Suprapubic skin (tissue), 3 donors: ENCODE results near the gene IAH1.

Source experiments
- EP300 ChIP-seq: sonication (generic); formaldehyde crosslinking; IDR thresholded peaks from one replicate; pipeline ENCODE4 v1.6.1; 2017; ENCODE audit warnings: antibody characterized with exemption
- POLR2A ChIP-seq, 2 donors: fragments of 450-650 bp; IDR thresholded peaks; one replicate each; pipeline ENCODE4 v1.6.1; 2017; ENCODE audit warnings: antibody characterized with exemption in 2 of 2, mild to moderate bottlenecking in 2 of 2, moderate library complexity in 2 of 2
- TF ChIP-seq, protein P1 (sequence below), 2 donors: fragments of 200-600 bp in 1 of 2; fragments of 450-650 bp in 1 of 2; sonication (generic) in 1 of 2; IDR thresholded peaks; one replicate each; pipeline ENCODE4 v1.5.1; 2016 to 2019; ENCODE audit warnings: antibody characterized with exemption in 2 of 2, mild to moderate bottlenecking in 1 of 2, moderate library complexity in 1 of 2

DNA sequence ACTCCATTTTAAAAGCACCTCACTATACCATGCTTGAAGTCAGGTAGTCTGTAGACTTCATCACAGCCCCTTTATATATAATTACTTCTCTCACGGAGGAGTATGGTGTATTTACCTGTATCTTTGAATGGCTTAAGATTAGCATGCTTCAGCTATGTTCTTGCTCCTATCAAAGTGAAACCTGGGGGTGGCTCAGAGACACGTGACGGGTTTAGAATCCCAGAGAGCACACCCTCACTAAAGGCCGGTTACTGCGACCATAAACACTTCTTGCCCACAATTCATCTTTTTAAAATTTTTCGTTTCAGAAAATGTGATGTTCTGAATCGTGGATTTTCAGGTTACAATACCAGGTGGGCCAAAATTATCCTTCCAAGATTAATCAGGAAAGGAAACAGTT is 3.6 kb downstream of the IAH1 start:
- TF ChIP-seq EP300 (no peak), POLR2A (IDR thresholded peaks at IDR 0.05) (no peak)
- TF ChIP-seq, protein P1, sequence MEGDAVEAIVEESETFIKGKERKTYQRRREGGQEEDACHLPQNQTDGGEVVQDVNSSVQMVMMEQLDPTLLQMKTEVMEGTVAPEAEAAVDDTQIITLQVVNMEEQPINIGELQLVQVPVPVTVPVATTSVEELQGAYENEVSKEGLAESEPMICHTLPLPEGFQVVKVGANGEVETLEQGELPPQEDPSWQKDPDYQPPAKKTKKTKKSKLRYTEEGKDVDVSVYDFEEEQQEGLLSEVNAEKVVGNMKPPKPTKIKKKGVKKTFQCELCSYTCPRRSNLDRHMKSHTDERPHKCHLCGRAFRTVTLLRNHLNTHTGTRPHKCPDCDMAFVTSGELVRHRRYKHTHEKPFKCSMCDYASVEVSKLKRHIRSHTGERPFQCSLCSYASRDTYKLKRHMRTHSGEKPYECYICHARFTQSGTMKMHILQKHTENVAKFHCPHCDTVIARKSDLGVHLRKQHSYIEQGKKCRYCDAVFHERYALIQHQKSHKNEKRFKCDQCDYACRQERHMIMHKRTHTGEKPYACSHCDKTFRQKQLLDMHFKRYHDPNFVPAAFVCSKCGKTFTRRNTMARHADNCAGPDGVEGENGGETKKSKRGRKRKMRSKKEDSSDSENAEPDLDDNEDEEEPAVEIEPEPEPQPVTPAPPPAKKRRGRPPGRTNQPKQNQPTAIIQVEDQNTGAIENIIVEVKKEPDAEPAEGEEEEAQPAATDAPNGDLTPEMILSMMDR (IDR thresholded peaks at IDR 0.05): no peak
